Activated naive CD8-positive, alpha-beta T cell treated with anti-CD3 and anti-CD28 coated beads for 36 hours (primary cell): ENCODE data around the gene OGFR. TPM values are rescaled to one million over a fixed set of nuclear protein-coding genes. Genes with fewer than 3 reads are reported as not detected.
"Not testable (repeated sequence)": the region's sequence is repeated elsewhere in the genome, so short reads cannot be mapped to it uniquely, and the experiment has no call there.

Experiments
- DNase-seq: peaks from one replicate; pipeline ENCODE4 v3.0.0; 2021
- H3K27ac Mint-ChIP-seq: one replicate; pipeline ENCODE4 v1.8.0; 2022; ENCODE audit warnings: mild to moderate bottlenecking, moderate library complexity, mixed read lengths
- H3K27me3 Mint-ChIP-seq: one replicate; pipeline ENCODE4 v1.8.0; 2022; ENCODE audit warnings: mild to moderate bottlenecking, mixed read lengths
- H3K36me3 Mint-ChIP-seq: one replicate; pipeline ENCODE4 v1.8.0; 2021; ENCODE audit warnings: mild to moderate bottlenecking, mixed read lengths
- H3K4me1 Mint-ChIP-seq: one replicate; pipeline ENCODE4 v1.8.0; 2021; ENCODE audit warnings: mixed read lengths
- H3K4me3 Mint-ChIP-seq: one replicate; pipeline ENCODE4 v1.8.0; 2022; ENCODE audit warnings: mild to moderate bottlenecking, moderate library complexity, mixed read lengths
- H3K9me3 Mint-ChIP-seq: one replicate; pipeline ENCODE4 v1.8.0; 2022; ENCODE audit warnings: mixed read lengths
- total RNA-seq, 2 experiments: library from RNA; stranded (reverse); gene quantifications; one replicate each; pipeline ENCODE4 v1.2.3, GENCODE V29; 2021

Gene OGFR
- total RNA-seq, 2 experiments from 2014 or later, result 66.1 to 69.9 TPM

- H3K4me3 Mint-ChIP-seq, result no peak overlapping the region
- H3K4me1 Mint-ChIP-seq, result peaks cover 7% of the 10 kb centered on the region
- peaks cover 4% of the 10 kb centered on the region for H3K27me3 Mint-ChIP-seq
- no peak for DNase-seq
- H3K36me3 Mint-ChIP-seq, result no peaks in the 10 kb centered on the region
- H3K9me3 Mint-ChIP-seq, result no peaks in the 10 kb centered on the region
- H3K27ac Mint-ChIP-seq, result no peak overlapping the region
Observed at GRCh38 chr20:62837790-62838127, 33.1 kb downstream of the OGFR start.

GRCh38 chr20:62838128-62838891 is 33.7 kb downstream of the OGFR start:
- H3K4me3 Mint-ChIP-seq, result no peak overlapping the region
- H3K9me3 Mint-ChIP-seq, result no peaks in the 10 kb centered on the region
- peaks cover 4% of the 10 kb centered on the region for H3K27me3 Mint-ChIP-seq
- no peak for DNase-seq
- H3K27ac Mint-ChIP-seq, result no peak overlapping the region
- H3K36me3 Mint-ChIP-seq, result no peaks in the 10 kb centered on the region
- H3K4me1 Mint-ChIP-seq, result peaks cover 5% of the 10 kb centered on the region

GRCh38 chr20:62839261-62839660 is 34.6 kb downstream of the OGFR start:
- no peak for DNase-seq
- H3K36me3 Mint-ChIP-seq, result no peaks in the 10 kb centered on the region
- peaks cover 5% of the 10 kb centered on the region for H3K4me1 Mint-ChIP-seq
- no peak overlapping the region for H3K27ac Mint-ChIP-seq
- H3K27me3 Mint-ChIP-seq, result peaks cover 4% of the 10 kb centered on the region
- no peaks in the 10 kb centered on the region for H3K9me3 Mint-ChIP-seq
- no peak overlapping the region for H3K4me3 Mint-ChIP-seq

- H3K4me1 Mint-ChIP-seq, result peaks cover 5% of the 10 kb centered on the region
- H3K27ac Mint-ChIP-seq, result no peak overlapping the region
- no peaks in the 10 kb centered on the region for H3K9me3 Mint-ChIP-seq
- H3K27me3 Mint-ChIP-seq, result peaks cover 4% of the 10 kb centered on the region
- no peaks in the 10 kb centered on the region for H3K36me3 Mint-ChIP-seq
- H3K4me3 Mint-ChIP-seq, result no peak overlapping the region
- DNase-seq, result no peak
Observed at GRCh38 chr20:62839816-62840215, 35.2 kb downstream of the OGFR start.

GRCh38 chr20:62840244-62841197 is 35.9 kb downstream of the OGFR start:
- peaks cover under 1% of the 10 kb centered on the region for H3K27me3 Mint-ChIP-seq
- peaks cover 5% of the 10 kb centered on the region for H3K4me1 Mint-ChIP-seq
- H3K4me3 Mint-ChIP-seq, result no peak overlapping the region
- H3K36me3 Mint-ChIP-seq, result peaks cover 1% of the 10 kb centered on the region
- no peaks in the 10 kb centered on the region for H3K9me3 Mint-ChIP-seq
- H3K27ac Mint-ChIP-seq, result no peak overlapping the region
- no peak for DNase-seq

- no peak overlapping the region for H3K27ac Mint-ChIP-seq
- no peak overlapping the region for H3K4me3 Mint-ChIP-seq
- DNase-seq, result no peak
- H3K27me3 Mint-ChIP-seq, result no peaks in the 10 kb centered on the region
- peaks cover 5% of the 10 kb centered on the region for H3K4me1 Mint-ChIP-seq
- peaks cover 4% of the 10 kb centered on the region for H3K36me3 Mint-ChIP-seq
- H3K9me3 Mint-ChIP-seq, result no peaks in the 10 kb centered on the region
Observed at GRCh38 chr20:62841705-62842212, 37.1 kb downstream of the OGFR start.

GRCh38 chr20:62843656-62844055 is 39.0 kb downstream of the OGFR start:
- Mint-ChIP-seq H3K9me3 (no peaks in the 10 kb centered on the region), H3K36me3 (peaks cover 4% of the 10 kb centered on the region), H3K4me3 (no peak overlapping the region), H3K27ac (no peak overlapping the region), H3K4me1 (no peaks in the 10 kb centered on the region), H3K27me3 (no peaks in the 10 kb centered on the region)
- no peak for DNase-seq

- Mint-ChIP-seq H3K4me3 (no peak overlapping the region), H3K27ac (no peak overlapping the region), H3K27me3 (no peaks in the 10 kb centered on the region), H3K4me1 (no peaks in the 10 kb centered on the region), H3K36me3 (peaks cover 4% of the 10 kb centered on the region), H3K9me3 (no peaks in the 10 kb centered on the region)
- no peak for DNase-seq
Observed at GRCh38 chr20:62844182-62844581, 39.5 kb downstream of the OGFR start.

GRCh38 chr20:62845416-62846160 is 41.0 kb downstream of the OGFR start:
- no peaks in the 10 kb centered on the region for H3K4me1 Mint-ChIP-seq
- H3K9me3 Mint-ChIP-seq, result no peaks in the 10 kb centered on the region
- no peak for DNase-seq
- no peaks in the 10 kb centered on the region for H3K27me3 Mint-ChIP-seq
- no peak overlapping the region for H3K4me3 Mint-ChIP-seq
- H3K27ac Mint-ChIP-seq, result no peak overlapping the region
- H3K36me3 Mint-ChIP-seq, result peaks cover 4% of the 10 kb centered on the region

GRCh38 chr20:62846166-62846890 is 41.7 kb downstream of the OGFR start:
- Mint-ChIP-seq H3K27ac (no peak overlapping the region), H3K36me3 (peaks cover 4% of the 10 kb centered on the region), H3K4me1 (no peaks in the 10 kb centered on the region), H3K9me3 (no peaks in the 10 kb centered on the region), H3K27me3 (no peaks in the 10 kb centered on the region), H3K4me3 (no peak overlapping the region)
- DNase-seq, result no peak

GRCh38 chr20:62848917-62849316 is 44.3 kb downstream of the OGFR start:
- H3K27me3 Mint-ChIP-seq, H3K4me3 Mint-ChIP-seq, H3K9me3 Mint-ChIP-seq, H3K4me1 Mint-ChIP-seq, DNase-seq, H3K27ac Mint-ChIP-seq: not testable (repeated sequence)
- H3K36me3 Mint-ChIP-seq, result peaks cover 10% of the 10 kb centered on the region

GRCh38 chr20:62849431-62849830 is 44.8 kb downstream of the OGFR start:
- Mint-ChIP-seq H3K27ac (no peak overlapping the region), H3K27me3 (no peaks in the 10 kb centered on the region), H3K9me3 (no peaks in the 10 kb centered on the region), H3K4me3 (no peak overlapping the region), H3K36me3 (peaks cover 10% of the 10 kb centered on the region), H3K4me1 (no peaks in the 10 kb centered on the region)
- DNase-seq, result no peak

GRCh38 chr20:62850333-62850974 is 45.8 kb downstream of the OGFR start:
- H3K27me3 Mint-ChIP-seq, result no peaks in the 10 kb centered on the region
- H3K27ac Mint-ChIP-seq, result no peak overlapping the region
- H3K36me3 Mint-ChIP-seq, result peaks cover 12% of the 10 kb centered on the region
- no peaks in the 10 kb centered on the region for H3K9me3 Mint-ChIP-seq
- DNase-seq, result no peak
- H3K4me3 Mint-ChIP-seq, result no peak overlapping the region
- no peaks in the 10 kb centered on the region for H3K4me1 Mint-ChIP-seq

GRCh38 chr20:62852196-62852595 is 47.6 kb downstream of the OGFR start:
- peaks cover 14% of the 10 kb centered on the region for H3K36me3 Mint-ChIP-seq
- no peak overlapping the region for H3K4me3 Mint-ChIP-seq
- no peak for DNase-seq
- no peaks in the 10 kb centered on the region for H3K27me3 Mint-ChIP-seq
- no peak overlapping the region for H3K27ac Mint-ChIP-seq
- no peaks in the 10 kb centered on the region for H3K9me3 Mint-ChIP-seq
- no peaks in the 10 kb centered on the region for H3K4me1 Mint-ChIP-seq
